SIG-M5 (cell line): ENCODE measurements around the gene OR1E2.
"Not testable (repeated sequence)": the region's sequence is repeated elsewhere in the genome, so short reads cannot be mapped to it uniquely, and the experiment has no call there.

Experiments used
- DNase-seq: peaks from one replicate; lab custom pipeline; 2025; lab: John Stamatoyannopoulos, UW

OR1E2 gene

GRCh38 chr17:3397801-3398200 is 35.8 kb downstream of the OR1E2 start:
- DNase-seq: not testable (repeated sequence)

- no peak for DNase-seq
These were observed 43.9 kb downstream of the OR1E2 start for GRCh38 chr17:3389791-3390190.

GRCh38 chr17:3385869-3386816 is 47.5 kb downstream of the OR1E2 start, which contains the start of gene OR3A2:
Gene OR3A2 (minus strand): TSS chr17:3386308.
- DNase-seq: no peak
